ENCODE measurements around the gene GABRR3.

GABRR3 gene

GRCh38 chr3:97950360-97950759, 84.8 kb downstream of the GABRR3 start:
- no peak for DNase-seq (ENCODE audit: low spot score)
- Histone ChIP-seq H3K4me3 (no peak overlapping the region), H3K27ac (no peak overlapping the region)
- TF ChIP-seq CTCF (IDR thresholded peaks at IDR 0.05): no peak

GRCh38 chr3:97949743-97950142, 85.4 kb downstream of the GABRR3 start:
- DNase-seq (ENCODE audit: low spot score): no peak
- TF ChIP-seq CTCF (IDR thresholded peaks at IDR 0.05): no peak
- H3K4me3 ChIP-seq: no peak overlapping the region
- H3K27ac ChIP-seq: no peak overlapping the region

GRCh38 chr3:97949110-97949485, 86.0 kb downstream of the GABRR3 start:
- DNase-seq (ENCODE audit: low spot score): no peak
- Histone ChIP-seq H3K4me3 (no peak overlapping the region), H3K27ac (no peak overlapping the region)
- TF ChIP-seq CTCF (IDR thresholded peaks at IDR 0.05): no peak

- no peak overlapping the region for H3K4me3 ChIP-seq
- DNase-seq (ENCODE audit: low spot score): no peak
- H3K27ac ChIP-seq: no peak overlapping the region
- no peak for TF ChIP-seq CTCF (IDR thresholded peaks at IDR 0.05)
Measured at GRCh38 chr3:97948351-97949109, 86.6 kb downstream of the GABRR3 start.

- H3K27ac ChIP-seq: no peak overlapping the region
- TF ChIP-seq CTCF (IDR thresholded peaks at IDR 0.05): no peak
- no peak for DNase-seq (ENCODE audit: low spot score)
- no peak overlapping the region for H3K4me3 ChIP-seq
Measured at GRCh38 chr3:97942801-97943546, 92.1 kb downstream of the GABRR3 start.

GRCh38 chr3:97940034-97940433, 95.1 kb downstream of the GABRR3 start:
- no peak for TF ChIP-seq CTCF (IDR thresholded peaks at IDR 0.05)
- Histone ChIP-seq H3K4me3 (no peak overlapping the region), H3K27ac (no peak overlapping the region)
- DNase-seq (ENCODE audit: low spot score): no peak

- Histone ChIP-seq H3K27ac (no peak overlapping the region), H3K4me3 (no peak overlapping the region)
- DNase-seq (ENCODE audit: low spot score): no peak
- no peak for TF ChIP-seq CTCF (IDR thresholded peaks at IDR 0.05)
Measured at GRCh38 chr3:97939401-97939800, 95.7 kb downstream of the GABRR3 start.

Data from coronary artery (tissue), 2 donors.